Panc1 (cell line): ENCODE measurements around the gene CACNG6. TPM values are rescaled to one million over a fixed set of nuclear protein-coding genes. Genes with fewer than 3 reads are reported as not detected.
A peak's percentile ranks its signal among the peaks of the same experiment; 100 is the strongest.

Source experiments
- ATAC-seq: fragments of 200-7000 bp; cut with Tn5 transposase; 2 replicates; pipeline ENCODE4 v1.9.1; 2020; ENCODE audit warnings: mild to moderate bottlenecking, moderate library complexity
- BruUV-seq: library from RNA; stranded (reverse); fragments of 400-500 nt; replicated peaks from 2 replicates; lab custom pipeline; 2021; lab: Mats Ljungman, UMichigan
- CTCF ChIA-PET: fragments of 300-600 bp; sonication (Branson Sonifier 250); formaldehyde crosslinking; loops from one replicate; lab custom pipeline; 2022; ENCODE audit warnings: antibody characterized with exemption; lab: Charles Lee
- POLR2A ChIA-PET: fragments of 300-600 bp; sonication (Branson Sonifier 250); formaldehyde crosslinking; loops from one replicate; lab custom pipeline; 2022; ENCODE audit warnings: antibody characterized with exemption; lab: Charles Lee
- DNase-seq: peaks from one replicate; pipeline ENCODE4 v3.0.0-alpha.2; 2010; ENCODE audit warnings: low read depth, low spot score
- H3K27ac ChIP-seq: 2 replicates; pipeline ENCODE4 v1.5.1; 2011; ENCODE audit warnings: mild to moderate bottlenecking, low read length, inconsistent platforms
- H3K27me3 ChIP-seq: fragments of 200-500 bp; sonication (Bioruptor generic); 2 replicates; pipeline ENCODE4 v1.6.0; 2014; ENCODE audit warnings: low read length, inconsistent platforms; ENCODE audit not compliant: control insufficient read depth, insufficient read depth
- H3K36me3 ChIP-seq: fragments of 200-500 bp; sonication (Bioruptor generic); 2 replicates; pipeline ENCODE4 v1.5.1; 2014; ENCODE audit warnings: inconsistent platforms, mild to moderate bottlenecking, low read length, moderate library complexity; ENCODE audit not compliant: control insufficient read depth, insufficient read depth
- H3K4me1 ChIP-seq: 2 replicates; pipeline ENCODE4 v1.5.1; 2011; ENCODE audit warnings: inconsistent platforms, mild to moderate bottlenecking, low read length, moderate library complexity; ENCODE audit not compliant: control insufficient read depth, insufficient read depth
- H3K4me3 ChIP-seq, 2 experiments: 2 replicates each; pipeline ENCODE4 v1.5.1; 2011 to 2012; ENCODE audit warnings: low read depth in 2 of 2, low read length in 2 of 2, mild to moderate bottlenecking in 2 of 2, inconsistent platforms in 1 of 2, moderate library complexity in 1 of 2
- H3K9me3 ChIP-seq: fragments of 200-500 bp; sonication (Bioruptor generic); 2 replicates; pipeline ENCODE4 v1.5.1; 2014; ENCODE audit warnings: low read depth, mild to moderate bottlenecking, inconsistent platforms, low read length, moderate library complexity; ENCODE audit not compliant: control insufficient read depth, insufficient read depth
- CTCF ChIP-seq: fragments of 450-650 bp; IDR thresholded peaks from 2 replicates; pipeline ENCODE4 v1.5.1; 2017; ENCODE audit warnings: mild to moderate bottlenecking
- POLR2AphosphoS5 ChIP-seq: IDR thresholded peaks from 2 replicates; pipeline ENCODE4 v1.6.1; 2012; ENCODE audit warnings: mild to moderate bottlenecking, low read depth, low read length, moderate library complexity
- SIN3A ChIP-seq: IDR thresholded peaks from 2 replicates; pipeline ENCODE4 v1.6.1; 2012; ENCODE audit warnings: low read depth, mild to moderate bottlenecking, low read length, moderate library complexity, borderline replicate concordance; ENCODE audit not compliant: insufficient read depth
- TCF7L2 ChIP-seq: IDR thresholded peaks from 2 replicates; pipeline ENCODE4 v1.6.1; 2011; ENCODE audit warnings: mild to moderate bottlenecking, low read depth, low read length, inconsistent platforms
- in situ Hi-C: cut with HindIII; loops from 2 replicates; pipeline ENCODE4 v1.10.0; 2016; ENCODE audit warnings: low sequenced_read_pairs, low pct_unique_long_range_greater_than_20kb
- intact Hi-C: fragments of 100-400 bp; cut with micrococcal nuclease; formaldehyde crosslinking; loops from one replicate; pipeline ENCODE4 v1.10.0; 2022; ENCODE audit not compliant: unreplicated experiment
- total RNA-seq: library from RNA; stranded (reverse); gene quantifications from one replicate; pipeline ENCODE4 v1.2.1, GENCODE V29; 2021; ENCODE audit not compliant: unreplicated experiment
- TF ChIP-seq, protein P1 (sequence below), 2 experiments: IDR thresholded peaks; 2 replicates each; pipeline ENCODE4 v1.6.1; 2011 to 2012; ENCODE audit warnings: low read depth in 2 of 2, control low read depth in 1 of 2, low read length in 1 of 2, mild to moderate bottlenecking in 1 of 2, moderate library complexity in 1 of 2; ENCODE audit not compliant: insufficient read depth in 1 of 2

Gene CACNG6
- total RNA-seq, 1 experiment from 2014 or later, result 14.6 TPM

DNA sequence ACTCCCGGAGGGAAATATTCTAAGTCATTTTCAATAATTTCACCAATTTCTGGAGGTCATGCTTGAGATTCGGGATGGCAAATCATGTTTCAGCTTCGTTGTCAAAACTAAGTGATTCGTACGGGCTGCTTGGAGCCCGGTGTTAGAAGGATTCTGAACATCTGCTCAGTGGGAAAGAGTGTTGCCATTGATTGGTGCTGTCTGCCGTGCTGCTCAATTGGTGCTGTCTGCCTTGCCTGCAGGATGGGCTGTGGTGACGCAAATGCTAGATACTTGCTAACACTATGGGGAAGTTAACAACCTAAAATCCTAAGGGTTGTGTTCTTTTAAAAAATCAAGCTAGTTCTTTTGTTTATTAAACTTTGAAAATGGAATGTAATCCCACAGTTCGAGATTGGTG lies 46.0 kb upstream of the CACNG6 start:
- ChIA-PET POLR2A (interaction anchor here (0.5 kb wide), 1 partner anchor 46 kb away, joined by 4 read pairs; no protein-coding TSS in a partner anchor), CTCF (interaction anchor here (0.5 kb wide), 1 partner anchor 11 kb away, joined by 3 read pairs; no protein-coding TSS in a partner anchor)
- Histone ChIP-seq H3K9me3 (no peaks in the 10 kb centered on the region), H3K4me1 (peaks cover 7% of the 10 kb centered on the region; the same call in 1 of the 2 replicates), H3K27me3 (no peaks in the 10 kb centered on the region), H3K4me3 (peak overlapping the region; percentile 13 to 47; a peak in 3 of 4 replicates), H3K27ac (0 out of 2 replicates have a peak overlapping the region, but pooled peaks have one; percentile 25), H3K36me3 (no peaks in the 10 kb centered on the region)
- no peak for DNase-seq
- peak; percentile 82 for ATAC-seq
- TF ChIP-seq CTCF (no peak), SIN3A (no peak), POLR2AphosphoS5 (no peak), TCF7L2 (no peak)
- TF ChIP-seq, protein P1, sequence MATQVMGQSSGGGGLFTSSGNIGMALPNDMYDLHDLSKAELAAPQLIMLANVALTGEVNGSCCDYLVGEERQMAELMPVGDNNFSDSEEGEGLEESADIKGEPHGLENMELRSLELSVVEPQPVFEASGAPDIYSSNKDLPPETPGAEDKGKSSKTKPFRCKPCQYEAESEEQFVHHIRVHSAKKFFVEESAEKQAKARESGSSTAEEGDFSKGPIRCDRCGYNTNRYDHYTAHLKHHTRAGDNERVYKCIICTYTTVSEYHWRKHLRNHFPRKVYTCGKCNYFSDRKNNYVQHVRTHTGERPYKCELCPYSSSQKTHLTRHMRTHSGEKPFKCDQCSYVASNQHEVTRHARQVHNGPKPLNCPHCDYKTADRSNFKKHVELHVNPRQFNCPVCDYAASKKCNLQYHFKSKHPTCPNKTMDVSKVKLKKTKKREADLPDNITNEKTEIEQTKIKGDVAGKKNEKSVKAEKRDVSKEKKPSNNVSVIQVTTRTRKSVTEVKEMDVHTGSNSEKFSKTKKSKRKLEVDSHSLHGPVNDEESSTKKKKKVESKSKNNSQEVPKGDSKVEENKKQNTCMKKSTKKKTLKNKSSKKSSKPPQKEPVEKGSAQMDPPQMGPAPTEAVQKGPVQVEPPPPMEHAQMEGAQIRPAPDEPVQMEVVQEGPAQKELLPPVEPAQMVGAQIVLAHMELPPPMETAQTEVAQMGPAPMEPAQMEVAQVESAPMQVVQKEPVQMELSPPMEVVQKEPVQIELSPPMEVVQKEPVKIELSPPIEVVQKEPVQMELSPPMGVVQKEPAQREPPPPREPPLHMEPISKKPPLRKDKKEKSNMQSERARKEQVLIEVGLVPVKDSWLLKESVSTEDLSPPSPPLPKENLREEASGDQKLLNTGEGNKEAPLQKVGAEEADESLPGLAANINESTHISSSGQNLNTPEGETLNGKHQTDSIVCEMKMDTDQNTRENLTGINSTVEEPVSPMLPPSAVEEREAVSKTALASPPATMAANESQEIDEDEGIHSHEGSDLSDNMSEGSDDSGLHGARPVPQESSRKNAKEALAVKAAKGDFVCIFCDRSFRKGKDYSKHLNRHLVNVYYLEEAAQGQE (IDR thresholded peaks at IDR 0.05; ENCODE audit: insufficient read depth in 1 of 2, low read depth in 2 of 2, low read length in 1 of 2), result no peak
- BruUV-seq, result no TSS peak
- in situ Hi-C loops (no loop called here), intact Hi-C loops (no loop called here)

DNA sequence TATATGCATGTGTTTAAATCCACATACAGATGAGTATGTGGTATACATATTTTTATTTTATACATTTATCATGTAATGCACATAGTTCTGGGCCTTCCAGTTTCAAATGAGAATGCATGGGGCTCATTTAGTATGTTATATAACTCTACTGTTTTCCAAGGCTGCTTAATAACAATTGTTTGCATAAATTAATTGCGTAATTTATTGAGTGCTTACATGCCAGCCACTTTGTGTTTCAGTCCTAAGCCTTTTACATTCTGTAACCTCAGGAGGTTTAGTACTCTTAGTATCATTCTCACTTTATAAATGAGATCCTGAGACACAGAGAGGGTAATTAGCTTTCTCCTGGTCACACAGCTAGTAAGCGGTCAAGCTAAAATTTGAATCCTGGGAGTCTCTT lies 45.4 kb upstream of the CACNG6 start:
- no peaks in the 10 kb centered on the region for H3K9me3 ChIP-seq
- H3K36me3 ChIP-seq, result no peaks in the 10 kb centered on the region
- intact Hi-C loops, result no loop called here
- DNase-seq (no peak), ATAC-seq (no peak)
- no peak overlapping the region for H3K27ac ChIP-seq
- ChIA-PET POLR2A (interaction anchor here (0.6 kb wide), 1 partner anchor 106 kb away, joined by 5 read pairs; no protein-coding TSS in a partner anchor), CTCF (no interaction called here)
- H3K4me3 ChIP-seq, result peak overlapping the region in 1 of 2 experiments; percentile 13; a peak in 1 of 4 replicates
- BruUV-seq, result no TSS peak
- peaks cover 7% of the 10 kb centered on the region; the same call in 1 of the 2 replicates for H3K4me1 ChIP-seq
- no peak for TF ChIP-seq POLR2AphosphoS5
- no peaks in the 10 kb centered on the region for H3K27me3 ChIP-seq
- in situ Hi-C loops, result no loop called here

GRCh38 chr19:53947624-53948023 lies 43.8 kb upstream of the CACNG6 start:
- POLR2A ChIA-PET, result interaction anchor here (0.6 to 0.8 kb wide), 2 partner anchors 19 to 64 kb away, joined by 4 to 5 read pairs; no protein-coding TSS in a partner anchor
- CTCF ChIA-PET, result interaction anchor here (0.6 to 1.5 kb wide), 12 partner anchors 18 to 275 kb away, joined by 3 to 10 read pairs (median 4); no protein-coding TSS in a partner anchor
- DNase-seq, result no peak

More at GRCh38 chr19:53947624-53948023, 43.8 kb upstream of the CACNG6 start:
- intact Hi-C loops, result no loop called here
- no peak overlapping the region for H3K4me3 ChIP-seq
- TF ChIP-seq SIN3A, result no peak
- no peak; the same call in 1 of the 2 replicates for TF ChIP-seq CTCF
- TF ChIP-seq POLR2AphosphoS5, result no peak
- TF ChIP-seq TCF7L2, result no peak
- TF ChIP-seq, protein P1 (IDR thresholded peaks at IDR 0.05; ENCODE audit: insufficient read depth in 1 of 2, low read depth in 2 of 2, low read length in 1 of 2), result no peak
- no peaks in the 10 kb centered on the region for H3K27me3 ChIP-seq
- H3K36me3 ChIP-seq, result no peaks in the 10 kb centered on the region
- H3K4me1 ChIP-seq, result peaks cover 7% of the 10 kb centered on the region; the same call in 1 of the 2 replicates
- ATAC-seq, result peak; percentile 73
- no TSS peak for BruUV-seq
- in situ Hi-C loops, result no loop called here
- no peaks in the 10 kb centered on the region for H3K9me3 ChIP-seq
- no peak overlapping the region for H3K27ac ChIP-seq
